Large intestine (tissue), 3 donors: ENCODE results near the gene TREM2. TPM values are rescaled to one million over a fixed set of nuclear protein-coding genes. Genes with fewer than 3 reads are reported as not detected.
A peak's percentile ranks its signal among the peaks of the same experiment; 100 is the strongest.

Experiments
- DNase-seq, 2 donors: peaks; one replicate each; pipeline versions ENCODE4 v3.0.0 to v3.0.0-alpha.2; 2013
- H3K27ac ChIP-seq: one replicate; pipeline ENCODE4 v1.5.1; 2013; ENCODE audit warnings: low read length
- H3K27me3 ChIP-seq: 2 replicates; pipeline ENCODE4 v1.6.1; 2013; ENCODE audit warnings: low read length; ENCODE audit not compliant: control insufficient read depth, insufficient read depth
- H3K36me3 ChIP-seq: 2 replicates; pipeline ENCODE4 v1.6.1; 2013; ENCODE audit warnings: low read length; ENCODE audit not compliant: control insufficient read depth, insufficient read depth
- H3K4me1 ChIP-seq: one replicate; pipeline ENCODE4 v1.6.1; 2013; ENCODE audit warnings: low read length; ENCODE audit not compliant: control insufficient read depth, insufficient read depth
- H3K4me3 ChIP-seq: one replicate; pipeline ENCODE4 v1.5.1; 2013; ENCODE audit warnings: low read length
- H3K9me3 ChIP-seq: one replicate; pipeline ENCODE4 v1.6.1; 2013; ENCODE audit warnings: mild to moderate bottlenecking, low read depth, low read length, moderate library complexity; ENCODE audit not compliant: control insufficient read depth
- WGBS: methylation state at CpG from one replicate; pipeline ENCODE4 v1.1.5; 2013; ENCODE audit warnings: low lambda C conversion rate; ENCODE audit not compliant: insufficient coverage; 5-methylcytosine and 5-hydroxymethylcytosine counted together
- polyA plus RNA-seq: library from polyadenylated mRNA; unstranded; fragments of 120-200 nt; gene quantifications from one replicate; pipeline ENCODE4 v1.2.1, GENCODE V29; 2013

TREM2 gene
- polyA plus RNA-seq, 1 donor, result 0.28 TPM

- Histone ChIP-seq H3K27ac (no peak overlapping the region), H3K4me3 (no peak overlapping the region), H3K27me3 (peaks cover 4% of the 10 kb centered on the region), H3K36me3 (no peaks in the 10 kb centered on the region), H3K9me3 (no peaks in the 10 kb centered on the region), H3K4me1 (no peaks in the 10 kb centered on the region)
- DNase-seq, result peak in 1 of 2 donors; percentile 15
- WGBS, result 83% methylated on average over 2 of the region's 5 CpGs
Observed at GRCh38 chr6:41167173-41167963, 4.5 kb upstream of the TREM2 start.

DNA sequence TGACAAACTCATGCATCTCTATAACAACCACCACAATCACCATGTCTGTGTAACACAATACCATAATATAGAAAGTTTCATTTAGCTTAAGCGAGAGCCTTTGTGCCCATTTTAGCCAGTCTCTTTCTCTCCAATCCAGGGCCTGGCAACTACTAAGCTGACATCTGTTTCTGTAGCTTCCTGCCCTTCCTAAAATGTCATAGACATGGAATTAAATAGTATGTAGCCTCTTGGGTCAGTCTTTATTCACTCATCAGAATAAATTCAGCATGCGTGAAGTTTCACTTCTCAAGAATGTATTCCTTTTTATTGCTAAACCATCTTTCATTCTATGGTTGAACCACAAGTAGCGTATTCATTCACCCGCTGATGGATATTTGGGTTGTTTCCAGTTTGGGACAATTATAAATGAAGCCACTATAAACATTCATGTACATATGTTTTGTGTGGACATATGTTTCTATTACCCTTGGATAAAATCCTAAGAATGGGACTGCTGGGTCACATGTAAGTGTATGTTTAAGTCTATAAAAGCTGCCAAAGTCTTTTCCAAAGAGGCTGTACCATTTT is 1.7 kb upstream of the TREM2 start:
- no peaks in the 10 kb centered on the region for H3K27me3 ChIP-seq
- no peak overlapping the region for H3K4me3 ChIP-seq
- WGBS, result 91% methylated on average over 3 of the region's 4 CpGs
- no peak for DNase-seq
- H3K9me3 ChIP-seq, result no peaks in the 10 kb centered on the region
- H3K36me3 ChIP-seq, result no peaks in the 10 kb centered on the region
- no peak overlapping the region for H3K27ac ChIP-seq
- H3K4me1 ChIP-seq, result peaks cover 2% of the 10 kb centered on the region

GRCh38 chr6:41163419-41163717 is 452 bp upstream of the TREM2 start:
- Histone ChIP-seq H3K27me3 (no peaks in the 10 kb centered on the region), H3K9me3 (no peaks in the 10 kb centered on the region), H3K27ac (no peak overlapping the region), H3K4me1 (peaks cover 2% of the 10 kb centered on the region), H3K36me3 (no peaks in the 10 kb centered on the region), H3K4me3 (no peak overlapping the region)
- DNase-seq, result no peak
- no CpG with 5 or more reads among the region's 1 CpG for WGBS

DNA sequence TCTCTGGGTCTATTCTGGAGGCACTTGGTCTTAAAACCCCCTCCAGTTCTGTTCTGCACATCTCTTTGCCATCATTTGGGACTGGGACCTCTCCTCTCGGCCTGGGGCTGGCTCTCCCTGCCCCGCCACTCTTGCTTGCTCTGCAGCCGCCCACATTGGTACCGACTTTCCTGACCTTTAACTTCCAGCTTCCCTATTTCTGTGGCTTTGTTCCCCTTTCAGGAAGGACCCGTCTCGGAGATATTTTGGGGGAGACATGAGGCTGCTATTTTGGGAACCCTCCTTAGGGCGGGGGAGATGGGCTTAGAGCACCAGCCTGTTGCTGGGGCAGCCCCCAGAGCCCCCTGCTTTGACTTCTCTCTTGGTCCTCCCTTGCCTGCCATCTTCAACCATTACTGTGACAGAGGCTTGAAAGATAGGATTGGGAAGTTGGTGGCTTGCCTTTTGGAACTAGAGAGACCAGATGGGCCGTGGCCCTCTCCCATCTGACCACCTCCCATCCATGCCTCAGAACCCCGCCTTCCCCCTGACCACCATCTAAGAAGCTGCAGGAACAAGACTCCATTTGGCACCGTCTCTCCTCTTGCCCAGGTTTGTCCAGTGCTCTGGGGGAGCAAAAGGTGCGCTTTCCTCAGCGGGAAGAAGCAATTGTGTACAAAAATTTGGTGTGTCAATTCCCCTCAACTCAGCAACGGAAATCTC is 914 bp downstream of the TREM2 start:
- Histone ChIP-seq H3K27ac (no peak overlapping the region), H3K36me3 (no peaks in the 10 kb centered on the region), H3K27me3 (peaks cover 4% of the 10 kb centered on the region), H3K4me1 (peaks cover 2% of the 10 kb centered on the region), H3K9me3 (no peaks in the 10 kb centered on the region), H3K4me3 (no peak overlapping the region)
- DNase-seq, result no peak
- 80% methylated on average over 4 of the region's 13 CpGs for WGBS

DNA sequence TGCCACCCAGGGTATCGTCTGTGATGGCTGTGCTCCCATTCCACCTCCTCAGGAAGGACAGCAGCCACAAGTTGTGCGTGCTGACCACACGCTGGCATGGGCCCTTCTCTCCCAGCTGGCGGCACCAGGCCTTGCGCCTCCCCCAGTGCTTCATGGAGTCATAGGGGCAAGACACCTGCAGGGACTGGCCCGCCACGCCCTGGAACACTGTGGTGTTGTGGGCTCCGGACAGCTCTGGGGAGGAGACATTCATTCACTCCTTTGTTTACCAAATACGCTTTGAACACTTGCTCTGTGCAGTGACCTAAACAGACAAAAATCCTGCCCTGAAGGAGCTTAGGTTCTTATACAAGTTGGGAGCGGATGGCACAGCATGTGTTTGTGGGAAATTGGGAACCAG is 1.5 kb downstream of the TREM2 start:
- DNase-seq, result no peak
- H3K9me3 ChIP-seq, result no peaks in the 10 kb centered on the region
- peaks cover 4% of the 10 kb centered on the region for H3K27me3 ChIP-seq
- no peak overlapping the region for H3K4me3 ChIP-seq
- no peaks in the 10 kb centered on the region for H3K36me3 ChIP-seq
- no peak overlapping the region for H3K27ac ChIP-seq
- no CpG with 5 or more reads among the region's 10 CpGs for WGBS
- peaks cover 2% of the 10 kb centered on the region for H3K4me1 ChIP-seq

DNA sequence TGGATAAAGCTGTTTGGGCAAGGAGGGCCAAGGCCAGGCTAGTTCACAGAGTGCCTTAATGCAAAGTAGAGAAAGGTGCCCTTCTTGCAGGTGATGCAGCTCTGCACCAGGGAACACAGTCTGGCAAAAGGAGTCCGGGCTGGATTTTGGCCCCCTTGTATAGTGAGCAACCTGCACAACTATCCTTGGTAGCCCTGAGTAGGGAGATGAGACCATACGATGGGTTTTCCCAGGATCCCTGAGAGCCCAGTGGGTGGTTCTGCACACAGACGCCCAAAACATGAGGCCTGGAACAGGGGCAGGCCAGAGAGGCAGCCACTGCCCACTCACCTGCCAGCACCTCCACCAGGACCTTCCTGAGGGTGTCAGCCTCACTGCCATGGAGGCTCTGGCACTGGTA is 2.0 kb downstream of the TREM2 start:
- DNase-seq, result no peak
- H3K9me3 ChIP-seq, result no peaks in the 10 kb centered on the region
- WGBS, result no CpG with 5 or more reads among the region's 3 CpGs

GRCh38 chr6:41159415-41160082 is 3.4 kb downstream of the TREM2 start:
- peaks cover 2% of the 10 kb centered on the region for H3K4me1 ChIP-seq
- H3K36me3 ChIP-seq, result no peaks in the 10 kb centered on the region
- H3K9me3 ChIP-seq, result no peaks in the 10 kb centered on the region
- no CpG with 5 or more reads among the region's 12 CpGs for WGBS
- H3K27me3 ChIP-seq, result peaks cover 6% of the 10 kb centered on the region
- H3K27ac ChIP-seq, result no peak overlapping the region
- H3K4me3 ChIP-seq, result no peak overlapping the region
- peak; percentile 6 to 18 for DNase-seq

More for the DNA sequence above, 2.0 kb downstream of the TREM2 start:
- H3K4me1 ChIP-seq, result peaks cover 2% of the 10 kb centered on the region
- H3K36me3 ChIP-seq, result no peaks in the 10 kb centered on the region
- H3K27me3 ChIP-seq, result peaks cover 5% of the 10 kb centered on the region
- no peak overlapping the region for H3K27ac ChIP-seq
- H3K4me3 ChIP-seq, result no peak overlapping the region

- no peak overlapping the region for H3K27ac ChIP-seq
- H3K4me3 ChIP-seq, result no peak overlapping the region
- H3K27me3 ChIP-seq, result peaks cover 10% of the 10 kb centered on the region
- no peaks in the 10 kb centered on the region for H3K36me3 ChIP-seq
- H3K9me3 ChIP-seq, result no peaks in the 10 kb centered on the region
- no CpG with 5 or more reads among the region's 5 CpGs for WGBS
- peaks cover 2% of the 10 kb centered on the region for H3K4me1 ChIP-seq
- no peak for DNase-seq
Observed at GRCh38 chr6:41157323-41157722, 5.6 kb downstream of the TREM2 start.

DNA sequence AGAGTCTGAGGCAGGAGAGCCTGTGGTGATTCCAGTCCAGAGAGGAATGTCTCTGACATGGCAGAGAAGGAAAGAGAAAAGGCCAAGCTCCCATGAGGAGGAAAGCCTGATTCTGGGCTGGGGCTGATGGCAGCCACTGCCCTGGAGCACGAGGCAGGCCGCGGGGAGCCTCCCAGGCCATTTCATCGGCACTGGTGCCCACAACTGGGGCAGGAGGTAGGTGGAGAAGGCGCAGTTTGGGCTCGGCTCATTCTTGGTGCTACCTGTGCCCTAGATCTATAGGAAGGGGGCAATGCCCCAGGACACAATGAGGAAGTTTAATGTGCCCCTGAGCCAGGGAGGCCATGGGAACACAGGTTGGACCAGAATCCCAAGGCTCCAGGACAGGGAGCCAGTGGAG is 6.1 kb downstream of the TREM2 start:
- no peaks in the 10 kb centered on the region for H3K36me3 ChIP-seq
- H3K27ac ChIP-seq, result no peak overlapping the region
- DNase-seq, result no peak
- peaks cover 2% of the 10 kb centered on the region for H3K4me1 ChIP-seq
- peaks cover 10% of the 10 kb centered on the region for H3K27me3 ChIP-seq
- no peak overlapping the region for H3K4me3 ChIP-seq
- H3K9me3 ChIP-seq, result no peaks in the 10 kb centered on the region
- no CpG with 5 or more reads among the region's 6 CpGs for WGBS

DNA sequence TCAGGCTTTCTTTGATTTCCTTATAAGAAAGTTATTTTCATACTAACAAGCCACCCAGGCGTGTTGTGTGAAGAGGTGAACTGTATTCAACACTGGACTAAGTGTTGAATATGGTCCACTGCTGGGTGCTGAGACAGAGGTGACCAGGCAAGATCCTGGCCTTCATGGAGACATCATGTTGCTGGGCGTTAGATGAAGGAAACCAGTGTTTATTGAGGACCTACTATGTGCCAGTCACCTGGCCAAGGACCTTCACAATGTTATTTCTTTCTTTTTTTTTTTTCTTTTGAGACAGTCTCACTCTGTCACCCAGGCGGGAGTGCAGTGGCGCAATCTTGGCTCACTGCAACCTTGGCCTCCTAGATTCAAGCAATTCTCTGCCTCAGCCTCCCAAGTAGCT is 6.9 kb downstream of the TREM2 start:
- Histone ChIP-seq H3K4me1 (peaks cover 2% of the 10 kb centered on the region), H3K9me3 (no peaks in the 10 kb centered on the region), H3K27me3 (peaks cover 10% of the 10 kb centered on the region), H3K27ac (no peak overlapping the region), H3K36me3 (no peaks in the 10 kb centered on the region), H3K4me3 (no peak overlapping the region)
- DNase-seq, result no peak
- WGBS, result no CpG with 5 or more reads among the region's 4 CpGs
